A549 (cell line): ENCODE measurements around the gene KCTD20. TPM values are rescaled to one million over a fixed set of nuclear protein-coding genes. Genes with fewer than 3 reads are reported as not detected.

ENCODE experiments used
- ATAC-seq, 2 experiments: fragments of 200-7000 bp in 1 of 2; fragments of >200 bp in 1 of 2; cut with Nextera tagmentation in 1 of 2; cut with Tn5 transposase in 1 of 2; 3 replicates each; pipeline versions ENCODE4 v1.8.0 to v1.9.1; 2018 to 2020; ENCODE audit warnings: mild to moderate bottlenecking in 1 of 2, moderate library complexity in 1 of 2
- CTCF ChIA-PET: fragments of 300-600 bp; sonication (Branson Sonifier 250); formaldehyde crosslinking; extraction: SDS; loops from one replicate; lab custom pipeline; 2021; ENCODE audit warnings: antibody characterized with exemption, inconsistent platforms; lab: Yijun Ruan, JAX
- POLR2A ChIA-PET: fragments of 350-600 bp; formaldehyde crosslinking; extraction: SDS; loops from one replicate; lab custom pipeline; 2021; ENCODE audit warnings: antibody characterized with exemption, inconsistent platforms; lab: Yijun Ruan, JAX
- DNase-seq, 2 experiments: peaks; one replicate each; pipeline versions ENCODE4 v3.0.0 to v3.0.0-alpha.2; 2011 to 2016; ENCODE audit warnings: low read depth in 1 of 2, low spot score in 1 of 2
- FAIRE-seq: peaks from 2 replicates; lab custom pipeline; 2011; peaks lifted over from hg19 to GRCh38; lab: Jason Lieb, UNC
- H3K27ac ChIP-seq, 2 experiments: fragments of >200 bp; sonication (Bioruptor Twin); formaldehyde crosslinking; 3 replicates each; pipeline ENCODE4 v1.5.1; 2016 to 2017
- H3K4me1 ChIP-seq: fragments of >200 bp; sonication (Bioruptor Twin); formaldehyde crosslinking; 3 replicates; pipeline ENCODE4 v1.6.1; 2016
- H3K4me2 ChIP-seq: fragments of >200 bp; sonication (Bioruptor Twin); formaldehyde crosslinking; 3 replicates; pipeline ENCODE4 v1.6.1; 2016
- H3K4me3 ChIP-seq: fragments of >200 bp; sonication (Bioruptor Twin); formaldehyde crosslinking; 3 replicates; pipeline ENCODE4 v1.5.1; 2016
- H3K9me3 ChIP-seq: fragments of >200 bp; sonication (Bioruptor Twin); formaldehyde crosslinking; 3 replicates; pipeline ENCODE4 v1.6.1; 2016
- CBX8 ChIP-seq: fragments of 200-600 bp; sonication (generic); IDR thresholded peaks from 2 replicates; pipeline ENCODE4 v1.6.1; 2016
- CEBPB ChIP-seq, 2 experiments: fragments of >200 bp in 1 of 2; sonication (Bioruptor Twin) in 1 of 2; formaldehyde crosslinking in 1 of 2; IDR thresholded peaks; 2 replicates each; pipeline ENCODE4 v1.6.1; 2012 to 2016
- EP300 ChIP-seq, 2 experiments: fragments of >200 bp; sonication (Bioruptor Twin); formaldehyde crosslinking; IDR thresholded peaks; 2 replicates in 1 of 2; 3 replicates in 1 of 2; pipeline ENCODE4 v1.6.1; 2016 to 2017
- GATA3 ChIP-seq: IDR thresholded peaks from 2 replicates; pipeline ENCODE4 v1.6.1; 2012; ENCODE audit warnings: borderline replicate concordance
- HDAC2 ChIP-seq: fragments of 200-600 bp; sonication (generic); IDR thresholded peaks from 2 replicates; pipeline ENCODE4 v1.6.1; 2016
- HOXB13 ChIP-seq: fragments of 250-450 bp; sonication (Bioruptor Pico); IDR thresholded peaks from 2 replicates; pipeline ENCODE4 v1.5.0; 2020; ENCODE audit warnings: low read depth, mild to moderate bottlenecking, moderate library complexity
- KDM1A ChIP-seq: fragments of 200-600 bp; sonication (generic); IDR thresholded peaks from 2 replicates; pipeline ENCODE4 v1.6.1; 2016; ENCODE audit warnings: low read depth, mild to moderate bottlenecking
- KDM5A ChIP-seq: fragments of 200-600 bp; sonication (generic); IDR thresholded peaks from 2 replicates; pipeline ENCODE4 v1.6.1; 2016; ENCODE audit warnings: antibody characterized with exemption, mild to moderate bottlenecking
- MAZ ChIP-seq: fragments of 150-350 bp; IDR thresholded peaks from 2 replicates; pipeline ENCODE4 v1.6.1; 2014; ENCODE audit warnings: antibody characterized with exemption, low read depth, low read length, borderline replicate concordance
- PHF8 ChIP-seq: fragments of 200-600 bp; sonication (generic); IDR thresholded peaks from 2 replicates; pipeline ENCODE4 v1.6.1; 2016; ENCODE audit warnings: low read depth, mild to moderate bottlenecking, antibody characterized with exemption, moderate library complexity, borderline replicate concordance
- RFX5 ChIP-seq: fragments of 450-650 bp; IDR thresholded peaks from 2 replicates; pipeline ENCODE4 v1.7.1; 2014; ENCODE audit warnings: antibody characterized with exemption, mild to moderate bottlenecking, moderate library complexity
- ZFP36 ChIP-seq: fragments of 450-650 bp; IDR thresholded peaks from 2 replicates; pipeline ENCODE4 v1.6.1; 2014; ENCODE audit warnings: borderline replicate concordance; ENCODE audit not compliant: partially characterized antibody
- ZSCAN20 ChIP-seq: fragments of 250-450 bp; sonication (Bioruptor Pico); IDR thresholded peaks from 2 replicates; pipeline ENCODE4 v1.8.0; 2022; ENCODE audit warnings: mild to moderate bottlenecking, moderate library complexity
- WGBS: methylation state at CpG from one replicate; pipeline ENCODE4 v1.1.6; 2017; ENCODE audit errors: missing lambda C conversion rate; 5-methylcytosine and 5-hydroxymethylcytosine counted together
- polyA plus RNA-seq, 4 experiments: library from polyadenylated mRNA; depleted of rRNA in 3 of 4; stranded (reverse); fragments of >200 nt; fragmentation: RNase III in 1 of 4; extraction: RNeasy Plus Mini Kit Qiagen cat#74134 plus additional on column Dnase treatment in 1 of 4; gene quantifications; 2 replicates in 3 of 4; 3 replicates in 1 of 4; pipeline ENCODE4 v1.2.3, GENCODE V29; 2011 to 2017
- TF ChIP-seq, protein P1 (sequence below): fragments of >200 bp; sonication (Bioruptor Twin); formaldehyde crosslinking; IDR thresholded peaks from 3 replicates; pipeline ENCODE4 v1.5.1; 2016
- TF ChIP-seq, protein P2 (sequence below): fragments of 250-450 bp; sonication (Bioruptor Pico); IDR thresholded peaks from 2 replicates; pipeline ENCODE4 v1.5.0; 2020; ENCODE audit warnings: low read depth, mild to moderate bottlenecking, moderate library complexity
- TF ChIP-seq, protein P3 (sequence below): fragments of 200-600 bp; sonication (generic); IDR thresholded peaks from 2 replicates; pipeline ENCODE4 v1.6.1; 2016; ENCODE audit warnings: antibody characterized with exemption, mild to moderate bottlenecking, moderate library complexity

The KCTD20 gene
- polyA plus RNA-seq, 2 of the 4 experiments (the other 2 are of a cell fraction) = 16.8 to 48.2 TPM

DNA sequence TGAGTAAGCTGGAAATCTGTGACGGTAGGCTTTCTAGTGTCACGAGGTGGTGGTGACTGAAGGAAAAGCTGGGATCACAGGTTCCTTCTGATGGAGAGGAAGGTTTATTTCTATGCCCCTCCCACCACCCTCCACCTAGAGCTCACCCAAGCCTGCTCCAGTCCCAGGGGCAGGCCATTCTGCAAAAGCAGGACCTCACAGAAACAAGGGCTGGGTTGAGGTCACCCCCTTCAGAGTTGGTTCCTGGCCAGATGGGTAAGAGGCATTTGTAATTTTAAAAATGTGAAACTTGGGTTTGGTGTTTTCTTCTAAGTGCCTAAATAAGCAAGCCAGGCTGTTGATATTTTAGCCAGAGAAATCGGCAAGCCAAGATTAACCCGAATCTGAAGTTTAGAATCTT lies 46.6 kb downstream of the KCTD20 start:
- ChIA-PET CTCF (no interaction called here), POLR2A (no interaction called here)
- Histone ChIP-seq H3K4me1 (0 out of 3 replicates have a peak, but pooled peaks cover 2% of the 10 kb centered on the region), H3K4me2 (no peak overlapping the region), H3K9me3 (no peaks in the 10 kb centered on the region), H3K4me3 (no peak overlapping the region), H3K27ac (no peak overlapping the region)
- FAIRE-seq (no peak), ATAC-seq (no peak), DNase-seq (no peak)
- 89% methylated on average over 4 of the region's 4 CpGs for WGBS
- TF ChIP-seq GATA3 = no peak
- no peak for TF ChIP-seq ZSCAN20 (CRISPR knock-in tag)
- TF ChIP-seq KDM1A = no peak
- TF ChIP-seq HDAC2 = no peak
- TF ChIP-seq MAZ = no peak
- no peak for TF ChIP-seq ZFP36
- TF ChIP-seq, protein P1, sequence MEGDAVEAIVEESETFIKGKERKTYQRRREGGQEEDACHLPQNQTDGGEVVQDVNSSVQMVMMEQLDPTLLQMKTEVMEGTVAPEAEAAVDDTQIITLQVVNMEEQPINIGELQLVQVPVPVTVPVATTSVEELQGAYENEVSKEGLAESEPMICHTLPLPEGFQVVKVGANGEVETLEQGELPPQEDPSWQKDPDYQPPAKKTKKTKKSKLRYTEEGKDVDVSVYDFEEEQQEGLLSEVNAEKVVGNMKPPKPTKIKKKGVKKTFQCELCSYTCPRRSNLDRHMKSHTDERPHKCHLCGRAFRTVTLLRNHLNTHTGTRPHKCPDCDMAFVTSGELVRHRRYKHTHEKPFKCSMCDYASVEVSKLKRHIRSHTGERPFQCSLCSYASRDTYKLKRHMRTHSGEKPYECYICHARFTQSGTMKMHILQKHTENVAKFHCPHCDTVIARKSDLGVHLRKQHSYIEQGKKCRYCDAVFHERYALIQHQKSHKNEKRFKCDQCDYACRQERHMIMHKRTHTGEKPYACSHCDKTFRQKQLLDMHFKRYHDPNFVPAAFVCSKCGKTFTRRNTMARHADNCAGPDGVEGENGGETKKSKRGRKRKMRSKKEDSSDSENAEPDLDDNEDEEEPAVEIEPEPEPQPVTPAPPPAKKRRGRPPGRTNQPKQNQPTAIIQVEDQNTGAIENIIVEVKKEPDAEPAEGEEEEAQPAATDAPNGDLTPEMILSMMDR = no peak
- TF ChIP-seq EP300 (IDR thresholded peaks at IDR 0.05) = no peak
- TF ChIP-seq, protein P2, sequence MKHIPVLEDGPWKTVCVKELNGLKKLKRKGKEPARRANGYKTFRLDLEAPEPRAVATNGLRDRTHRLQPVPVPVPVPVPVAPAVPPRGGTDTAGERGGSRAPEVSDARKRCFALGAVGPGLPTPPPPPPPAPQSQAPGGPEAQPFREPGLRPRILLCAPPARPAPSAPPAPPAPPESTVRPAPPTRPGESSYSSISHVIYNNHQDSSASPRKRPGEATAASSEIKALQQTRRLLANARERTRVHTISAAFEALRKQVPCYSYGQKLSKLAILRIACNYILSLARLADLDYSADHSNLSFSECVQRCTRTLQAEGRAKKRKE (CRISPR knock-in tag) = no peak
- no peak for TF ChIP-seq CEBPB (IDR thresholded peaks at IDR 0.05)
- no peak for TF ChIP-seq CBX8
- no peak for TF ChIP-seq PHF8
- no peak for TF ChIP-seq HOXB13
- no peak for TF ChIP-seq KDM5A
- TF ChIP-seq RFX5 = no peak
- TF ChIP-seq, protein P3, sequence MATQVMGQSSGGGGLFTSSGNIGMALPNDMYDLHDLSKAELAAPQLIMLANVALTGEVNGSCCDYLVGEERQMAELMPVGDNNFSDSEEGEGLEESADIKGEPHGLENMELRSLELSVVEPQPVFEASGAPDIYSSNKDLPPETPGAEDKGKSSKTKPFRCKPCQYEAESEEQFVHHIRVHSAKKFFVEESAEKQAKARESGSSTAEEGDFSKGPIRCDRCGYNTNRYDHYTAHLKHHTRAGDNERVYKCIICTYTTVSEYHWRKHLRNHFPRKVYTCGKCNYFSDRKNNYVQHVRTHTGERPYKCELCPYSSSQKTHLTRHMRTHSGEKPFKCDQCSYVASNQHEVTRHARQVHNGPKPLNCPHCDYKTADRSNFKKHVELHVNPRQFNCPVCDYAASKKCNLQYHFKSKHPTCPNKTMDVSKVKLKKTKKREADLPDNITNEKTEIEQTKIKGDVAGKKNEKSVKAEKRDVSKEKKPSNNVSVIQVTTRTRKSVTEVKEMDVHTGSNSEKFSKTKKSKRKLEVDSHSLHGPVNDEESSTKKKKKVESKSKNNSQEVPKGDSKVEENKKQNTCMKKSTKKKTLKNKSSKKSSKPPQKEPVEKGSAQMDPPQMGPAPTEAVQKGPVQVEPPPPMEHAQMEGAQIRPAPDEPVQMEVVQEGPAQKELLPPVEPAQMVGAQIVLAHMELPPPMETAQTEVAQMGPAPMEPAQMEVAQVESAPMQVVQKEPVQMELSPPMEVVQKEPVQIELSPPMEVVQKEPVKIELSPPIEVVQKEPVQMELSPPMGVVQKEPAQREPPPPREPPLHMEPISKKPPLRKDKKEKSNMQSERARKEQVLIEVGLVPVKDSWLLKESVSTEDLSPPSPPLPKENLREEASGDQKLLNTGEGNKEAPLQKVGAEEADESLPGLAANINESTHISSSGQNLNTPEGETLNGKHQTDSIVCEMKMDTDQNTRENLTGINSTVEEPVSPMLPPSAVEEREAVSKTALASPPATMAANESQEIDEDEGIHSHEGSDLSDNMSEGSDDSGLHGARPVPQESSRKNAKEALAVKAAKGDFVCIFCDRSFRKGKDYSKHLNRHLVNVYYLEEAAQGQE = no peak

DNA sequence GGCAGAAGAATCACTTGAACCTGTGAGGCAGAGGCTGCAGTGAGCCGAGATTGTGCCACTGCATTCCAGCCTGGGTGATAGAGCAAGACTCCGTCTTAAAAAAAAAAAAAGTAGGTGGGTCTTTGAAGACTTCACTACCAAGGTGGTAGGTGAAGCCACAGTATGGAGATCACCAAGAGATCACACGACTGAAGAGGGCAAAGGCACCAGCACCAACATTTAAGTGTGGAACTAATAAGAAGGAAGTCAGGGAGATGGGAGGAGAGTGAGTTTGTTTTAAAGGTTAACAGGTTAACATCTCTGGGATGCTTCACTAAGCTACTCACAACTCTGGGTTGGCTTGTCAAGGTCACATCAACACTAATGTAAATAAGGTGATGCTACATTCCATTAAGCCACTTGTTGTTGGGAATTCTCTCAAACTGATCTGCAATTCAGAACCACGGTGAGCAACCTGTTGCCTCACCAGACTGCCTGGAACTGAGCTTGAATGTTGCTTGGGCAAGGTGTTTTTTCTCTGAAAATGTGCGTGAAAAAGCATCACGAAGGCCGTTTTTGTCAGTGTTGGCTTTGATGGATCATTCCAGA lies 48.7 kb downstream of the KCTD20 start:
- TF ChIP-seq KDM5A = no peak
- TF ChIP-seq, protein P3 = peak; percentile 58; the same call in 1 of the 2 replicates
- TF ChIP-seq, all 56 proteins: peak for 1
- ATAC-seq (no peak), FAIRE-seq (no peak)

More for the DNA sequence above, 48.7 kb downstream of the KCTD20 start:
- ChIA-PET POLR2A (no interaction called here), CTCF (interaction anchor here (0.7 kb wide), 1 partner anchor 268 kb away, joined by 3 read pairs; no protein-coding TSS in a partner anchor)
- Histone ChIP-seq H3K9me3 (no peaks in the 10 kb centered on the region), H3K27ac (no peak overlapping the region), H3K4me3 (no peak overlapping the region), H3K4me1 (0 out of 3 replicates have a peak, but pooled peaks cover 2% of the 10 kb centered on the region), H3K4me2 (no peak overlapping the region)
- WGBS = 90% methylated on average over 7 of the region's 7 CpGs
- peak in 1 of 2 experiments; percentile 19 for DNase-seq
